Astrocyte (in vitro differentiated cells and primary cell): ENCODE data around the gene C2orf15.

Source experiments
- CTCF ChIP-seq: IDR thresholded peaks from 2 replicates; pipeline ENCODE4 v1.5.1; 2011; ENCODE audit warnings: low read depth, mild to moderate bottlenecking, inconsistent platforms, low read length, moderate library complexity; ENCODE audit not compliant: insufficient read depth
- EZH2 ChIP-seq: IDR thresholded peaks from 2 replicates; pipeline ENCODE4 v1.6.1; 2012; ENCODE audit warnings: mild to moderate bottlenecking, low read length, inconsistent platforms; ENCODE audit not compliant: insufficient read depth

GRCh38 chr2:99140056-99140859 is 1.2 kb upstream of the C2orf15 start:
- no peak for TF ChIP-seq CTCF
- TF ChIP-seq EZH2 = no peak
